Naive B cell (primary cell): ENCODE results near the gene FOSB. TPM values are rescaled to one million over a fixed set of nuclear protein-coding genes. Genes with fewer than 3 reads are reported as not detected.
A peak's percentile ranks its signal among the peaks of the same experiment; 100 is the strongest.

Experiments
- ATAC-seq, 2 donors: fragments of 150-1000 bp; cut with Tn5 transposase; 2 replicates each; pipeline ENCODE4 v1.10.0; 2021; ENCODE audit warnings: low read depth in 2 of 2, mild to moderate bottlenecking in 2 of 2, moderate library complexity in 2 of 2
- DNase-seq: peaks from one replicate; pipeline ENCODE4 v3.0.0; 2022
- H3K27ac Mint-ChIP-seq, 6 donors: one replicate each; pipeline ENCODE4 v1.8.0; 2020 to 2022; ENCODE audit warnings: mild to moderate bottlenecking in 6 of 6, mixed read lengths in 6 of 6, moderate library complexity in 5 of 6, inconsistent platforms in 2 of 6
- H3K27me3 Mint-ChIP-seq, 3 donors: one replicate each; pipeline ENCODE4 v1.8.0; 2021 to 2022; ENCODE audit warnings: mixed read lengths in 3 of 3, mild to moderate bottlenecking in 1 of 3
- H3K36me3 Mint-ChIP-seq, 2 donors: one replicate each; pipeline ENCODE4 v1.8.0; 2020 to 2022; ENCODE audit warnings: mixed read lengths in 2 of 2, inconsistent platforms in 1 of 2, mild to moderate bottlenecking in 1 of 2
- H3K4me1 Mint-ChIP-seq, 3 donors: one replicate each; pipeline ENCODE4 v1.8.0; 2020 to 2022; ENCODE audit warnings: mixed read lengths in 3 of 3, inconsistent platforms in 1 of 3, mild to moderate bottlenecking in 1 of 3, moderate library complexity in 1 of 3
- H3K4me3 Mint-ChIP-seq, 8 donors: one replicate each; pipeline ENCODE4 v1.8.0; 2020 to 2022; ENCODE audit warnings: mild to moderate bottlenecking in 8 of 8, mixed read lengths in 8 of 8, moderate library complexity in 8 of 8, inconsistent platforms in 2 of 8
- H3K9me3 Mint-ChIP-seq, 7 donors: one replicate each; pipeline ENCODE4 v1.8.0; 2020 to 2022; ENCODE audit warnings: mixed read lengths in 7 of 7, mild to moderate bottlenecking in 5 of 7, inconsistent platforms in 2 of 7, moderate library complexity in 1 of 7
- polyA plus RNA-seq, 6 donors: library from polyadenylated mRNA; unstranded; fragments of 300-500 nt; fragmentation: Illumina TruSeq; gene quantifications; one replicate each; pipeline ENCODE4 v1.2.3, GENCODE V29; 2021; ENCODE audit warnings: low read depth in 6 of 6

The FOSB gene
- polyA plus RNA-seq, 6 donors from 2014 or later: 26.6 to 110 (median 82.1) TPM

GRCh38 chr19:45445139-45445538 lies 22.7 kb upstream of the FOSB start:
- peak overlapping the region; percentile 51 to 98 (median 96) for H3K27ac Mint-ChIP-seq
- no peaks in the 10 kb centered on the region for H3K9me3 Mint-ChIP-seq
- H3K36me3 Mint-ChIP-seq: no peaks in the 10 kb centered on the region
- DNase-seq (no peak), ATAC-seq (no peak)
- H3K4me3 Mint-ChIP-seq: peak overlapping the region in 6 of 8 donors; percentile 79 to 90 (median 88)
- peaks cover 56 to 75% (median 68%) of the 10 kb centered on the region in 3 donors for H3K4me1 Mint-ChIP-seq
- no peaks in the 10 kb centered on the region for H3K27me3 Mint-ChIP-seq

GRCh38 chr19:45446295-45446694 lies 21.5 kb upstream of the FOSB start:
- Mint-ChIP-seq H3K9me3 (no peaks in the 10 kb centered on the region), H3K27ac (peak overlapping the region in 5 of 6 donors; percentile 77 to 97 (median 95)), H3K4me1 (peaks cover 56 to 75% (median 66%) of the 10 kb centered on the region in 3 donors), H3K36me3 (no peaks in the 10 kb centered on the region), H3K27me3 (no peaks in the 10 kb centered on the region), H3K4me3 (peak overlapping the region in 5 of 8 donors; percentile 30 to 86 (median 53))
- DNase-seq (no peak), ATAC-seq (no peak)

- no peak for DNase-seq
- ATAC-seq: no peak
- H3K36me3 Mint-ChIP-seq: no peaks in the 10 kb centered on the region
- no peaks in the 10 kb centered on the region for H3K27me3 Mint-ChIP-seq
- H3K4me1 Mint-ChIP-seq: peaks cover 61 to 80% (median 72%) of the 10 kb centered on the region in 3 donors
- peak overlapping the region in 1 of 8 donors; percentile 86 for H3K4me3 Mint-ChIP-seq
- H3K27ac Mint-ChIP-seq: peak overlapping the region in 1 of 6 donors; percentile 100
- no peaks in the 10 kb centered on the region for H3K9me3 Mint-ChIP-seq
Measured at GRCh38 chr19:45446944-45447343, 20.9 kb upstream of the FOSB start.

- Mint-ChIP-seq H3K27me3 (no peaks in the 10 kb centered on the region), H3K36me3 (no peaks in the 10 kb centered on the region), H3K27ac (peak overlapping the region in 5 of 6 donors; percentile 58 to 100 (median 88)), H3K4me1 (peaks cover 56 to 74% (median 67%) of the 10 kb centered on the region in 3 donors), H3K9me3 (no peaks in the 10 kb centered on the region), H3K4me3 (peak overlapping the region in 5 of 8 donors; percentile 15 to 86 (median 45))
- DNase-seq (no peak), ATAC-seq (no peak)
Measured at GRCh38 chr19:45448425-45448756, 19.4 kb upstream of the FOSB start.

- Mint-ChIP-seq H3K36me3 (no peaks in the 10 kb centered on the region), H3K4me1 (peaks cover 54 to 72% (median 66%) of the 10 kb centered on the region in 3 donors), H3K4me3 (peak overlapping the region in 7 of 8 donors; percentile 29 to 91 (median 66)), H3K9me3 (no peaks in the 10 kb centered on the region), H3K27ac (peak overlapping the region in 5 of 6 donors; percentile 64 to 100 (median 85)), H3K27me3 (no peaks in the 10 kb centered on the region)
- DNase-seq: no peak
- no peak for ATAC-seq
Measured at GRCh38 chr19:45448887-45449299, 18.9 kb upstream of the FOSB start.

- no peaks in the 10 kb centered on the region for H3K36me3 Mint-ChIP-seq
- no peaks in the 10 kb centered on the region for H3K27me3 Mint-ChIP-seq
- peak; percentile 4 to 11 for ATAC-seq
- H3K4me1 Mint-ChIP-seq: peaks cover 48 to 67% (median 65%) of the 10 kb centered on the region in 3 donors
- peak overlapping the region; percentile 99 to 100 (median 100) for H3K27ac Mint-ChIP-seq
- no peak for DNase-seq
- H3K9me3 Mint-ChIP-seq: no peaks in the 10 kb centered on the region
- peak overlapping the region; percentile 86 to 98 (median 97) for H3K4me3 Mint-ChIP-seq
Measured at GRCh38 chr19:45450012-45450333, 17.8 kb upstream of the FOSB start.

GRCh38 chr19:45451131-45451849 lies 16.5 kb upstream of the FOSB start:
- peak overlapping the region; percentile 99 to 100 (median 100) for H3K27ac Mint-ChIP-seq
- ATAC-seq: peak; percentile 34 to 41
- peaks cover 49 to 69% (median 66%) of the 10 kb centered on the region in 3 donors for H3K4me1 Mint-ChIP-seq
- no peaks in the 10 kb centered on the region for H3K9me3 Mint-ChIP-seq
- H3K4me3 Mint-ChIP-seq: peak overlapping the region; percentile 86 to 97 (median 92)
- DNase-seq: peak; percentile 70
- H3K27me3 Mint-ChIP-seq: no peaks in the 10 kb centered on the region
- no peaks in the 10 kb centered on the region for H3K36me3 Mint-ChIP-seq

- H3K36me3 Mint-ChIP-seq: no peaks in the 10 kb centered on the region
- no peaks in the 10 kb centered on the region for H3K9me3 Mint-ChIP-seq
- H3K27me3 Mint-ChIP-seq: no peaks in the 10 kb centered on the region
- no peak for ATAC-seq
- peak overlapping the region; percentile 99 to 100 (median 100) for H3K27ac Mint-ChIP-seq
- H3K4me1 Mint-ChIP-seq: peaks cover 50 to 70% (median 67%) of the 10 kb centered on the region in 3 donors
- peak overlapping the region; percentile 86 to 97 (median 92) for H3K4me3 Mint-ChIP-seq
- no peak for DNase-seq
Measured at GRCh38 chr19:45451850-45452387, 15.9 kb upstream of the FOSB start.

- Mint-ChIP-seq H3K27me3 (no peaks in the 10 kb centered on the region), H3K36me3 (no peaks in the 10 kb centered on the region), H3K4me3 (peak overlapping the region in 7 of 8 donors; percentile 6 to 66 (median 56)), H3K9me3 (no peaks in the 10 kb centered on the region), H3K4me1 (peaks cover 41 to 54% (median 53%) of the 10 kb centered on the region in 3 donors), H3K27ac (peak overlapping the region; percentile 95 to 100 (median 98))
- ATAC-seq (peak; percentile 47 to 57), DNase-seq (peak; percentile 84)
Measured at GRCh38 chr19:45455707-45456499, 11.9 kb upstream of the FOSB start.

GRCh38 chr19:45456500-45456815 lies 11.3 kb upstream of the FOSB start:
- DNase-seq (no peak), ATAC-seq (no peak)
- Mint-ChIP-seq H3K4me3 (peak overlapping the region in 7 of 8 donors; percentile 6 to 66 (median 47)), H3K27me3 (no peaks in the 10 kb centered on the region), H3K9me3 (no peaks in the 10 kb centered on the region), H3K4me1 (peaks cover 37 to 52% (median 52%) of the 10 kb centered on the region in 3 donors), H3K36me3 (no peaks in the 10 kb centered on the region), H3K27ac (peak overlapping the region; percentile 95 to 100 (median 98))

GRCh38 chr19:45457776-45458175 lies 10.0 kb upstream of the FOSB start:
- H3K4me3 Mint-ChIP-seq: peak overlapping the region in 1 of 8 donors; percentile 80
- no peaks in the 10 kb centered on the region for H3K27me3 Mint-ChIP-seq
- DNase-seq (no peak), ATAC-seq (no peak)
- H3K4me1 Mint-ChIP-seq: peaks cover 28 to 48% (median 42%) of the 10 kb centered on the region in 3 donors
- H3K27ac Mint-ChIP-seq: peak overlapping the region in 3 of 6 donors; percentile 27 to 90 (median 64)
- no peaks in the 10 kb centered on the region for H3K9me3 Mint-ChIP-seq
- H3K36me3 Mint-ChIP-seq: no peaks in the 10 kb centered on the region

- Mint-ChIP-seq H3K9me3 (no peaks in the 10 kb centered on the region), H3K27ac (peak overlapping the region in 2 of 6 donors; percentile 20 to 54), H3K4me3 (peak overlapping the region in 3 of 8 donors; percentile 12 to 33 (median 25)), H3K36me3 (no peaks in the 10 kb centered on the region), H3K4me1 (peaks cover 24 to 35% (median 32%) of the 10 kb centered on the region in 3 donors), H3K27me3 (peaks cover 5 to 13% (median 9%) of the 10 kb centered on the region in 3 donors)
- DNase-seq (no peak), ATAC-seq (no peak)
Measured at GRCh38 chr19:45460807-45461347, 6.9 kb upstream of the FOSB start.

- H3K36me3 Mint-ChIP-seq: no peaks in the 10 kb centered on the region
- H3K27ac Mint-ChIP-seq: peak overlapping the region in 4 of 6 donors; percentile 37 to 85 (median 54)
- ATAC-seq (peak; percentile 73 to 77), DNase-seq (peak; percentile 55)
- peaks cover 22 to 29% (median 28%) of the 10 kb centered on the region in 3 donors for H3K4me1 Mint-ChIP-seq
- peaks cover 5 to 13% (median 9%) of the 10 kb centered on the region in 3 donors for H3K27me3 Mint-ChIP-seq
- H3K4me3 Mint-ChIP-seq: peak overlapping the region in 1 of 8 donors; percentile 40
- H3K9me3 Mint-ChIP-seq: no peaks in the 10 kb centered on the region
Measured at GRCh38 chr19:45462174-45462573, 5.6 kb upstream of the FOSB start.
